Uterus (tissue), 2 donors: Measurements from ENCODE around the gene CLK3.

Experiments used
- POLR2A ChIP-seq, 2 donors: fragments of 450-650 bp; IDR thresholded peaks; one replicate each; pipeline ENCODE4 v1.6.1; 2016; ENCODE audit warnings: antibody characterized with exemption in 2 of 2, mild to moderate bottlenecking in 1 of 2, moderate library complexity in 1 of 2
- TF ChIP-seq, protein P1 (sequence below), 4 experiments: fragments of 200-600 bp in 2 of 4; fragments of 450-650 bp in 2 of 4; sonication (generic) in 2 of 4; IDR thresholded peaks; one replicate each; pipeline ENCODE4 v1.5.1; 2016 to 2019; ENCODE audit warnings: antibody characterized with exemption in 4 of 4, mild to moderate bottlenecking in 2 of 4, moderate library complexity in 1 of 4

DNA sequence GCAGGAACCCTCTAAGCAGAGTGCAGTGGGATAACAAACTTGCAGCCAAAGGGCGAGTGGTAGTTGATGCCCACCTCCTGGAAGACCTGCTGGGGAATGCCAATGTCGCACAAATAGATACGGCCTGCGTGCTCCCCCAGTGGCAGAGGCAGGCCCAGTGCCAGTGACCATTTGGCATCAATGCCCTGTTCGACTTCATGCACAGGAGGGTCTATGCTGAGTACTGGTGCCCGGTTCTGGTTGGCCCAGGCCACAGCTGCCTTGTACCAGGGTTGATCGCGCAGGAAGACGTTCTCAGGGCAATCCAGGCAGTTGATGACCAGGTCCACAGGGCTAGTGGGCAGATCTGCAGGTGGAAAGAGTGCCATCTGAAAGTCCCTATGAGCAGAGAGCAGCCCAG lies 17.0 kb downstream of the CLK3 start:
- TF ChIP-seq, protein P1, sequence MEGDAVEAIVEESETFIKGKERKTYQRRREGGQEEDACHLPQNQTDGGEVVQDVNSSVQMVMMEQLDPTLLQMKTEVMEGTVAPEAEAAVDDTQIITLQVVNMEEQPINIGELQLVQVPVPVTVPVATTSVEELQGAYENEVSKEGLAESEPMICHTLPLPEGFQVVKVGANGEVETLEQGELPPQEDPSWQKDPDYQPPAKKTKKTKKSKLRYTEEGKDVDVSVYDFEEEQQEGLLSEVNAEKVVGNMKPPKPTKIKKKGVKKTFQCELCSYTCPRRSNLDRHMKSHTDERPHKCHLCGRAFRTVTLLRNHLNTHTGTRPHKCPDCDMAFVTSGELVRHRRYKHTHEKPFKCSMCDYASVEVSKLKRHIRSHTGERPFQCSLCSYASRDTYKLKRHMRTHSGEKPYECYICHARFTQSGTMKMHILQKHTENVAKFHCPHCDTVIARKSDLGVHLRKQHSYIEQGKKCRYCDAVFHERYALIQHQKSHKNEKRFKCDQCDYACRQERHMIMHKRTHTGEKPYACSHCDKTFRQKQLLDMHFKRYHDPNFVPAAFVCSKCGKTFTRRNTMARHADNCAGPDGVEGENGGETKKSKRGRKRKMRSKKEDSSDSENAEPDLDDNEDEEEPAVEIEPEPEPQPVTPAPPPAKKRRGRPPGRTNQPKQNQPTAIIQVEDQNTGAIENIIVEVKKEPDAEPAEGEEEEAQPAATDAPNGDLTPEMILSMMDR (IDR thresholded peaks at IDR 0.05) = no peak
- TF ChIP-seq POLR2A (IDR thresholded peaks at IDR 0.05) = no peak
